GM12892 (cell line): Measurements from ENCODE around the gene RPS6KA5.

Experiments
- POLR2A ChIP-seq: IDR thresholded peaks from 2 replicates; pipeline ENCODE4 v1.6.1; 2011; ENCODE audit warnings: low read depth, low read length, control low read depth
- POLR2AphosphoS5 ChIP-seq: IDR thresholded peaks from 2 replicates; pipeline ENCODE4 v1.6.1; 2011; ENCODE audit warnings: low read depth, low read length, control low read depth
- TAF1 ChIP-seq: IDR thresholded peaks from 2 replicates; pipeline ENCODE4 v1.6.1; 2011; ENCODE audit warnings: low read depth, mild to moderate bottlenecking, control low read depth, low read length, borderline replicate concordance

- TF ChIP-seq POLR2AphosphoS5: no peak
- no peak for TF ChIP-seq POLR2A
- no peak for TF ChIP-seq TAF1
Measured at GRCh38 chr14:90850487-90850886, 210.0 kb downstream of the RPS6KA5 start.
